ENCODE data around the gene RACK1. TPM values are rescaled to one million over a fixed set of nuclear protein-coding genes. Genes with fewer than 3 reads are reported as not detected.

RACK1 gene
- total and polyA plus RNA-seq, 2 donors (not counting 3 experiments of a cell fraction or from before 2014, with no cell fraction given), result 1,910 to 5,629 TPM

- no TSS peak for BruUV-seq (replicated peaks)
- H3K27ac ChIP-seq (ENCODE audit: insufficient read depth, low read depth, low read length), result no peak overlapping the region
- H3K9me3 ChIP-seq (replicated peaks; ENCODE audit: control insufficient read depth, insufficient read depth, low read length), result no peaks in the 10 kb centered on the region
- H3K4me2 ChIP-seq (ENCODE audit: insufficient read depth, low read length), result no peak overlapping the region
- peaks cover 3% of the 10 kb centered on the region for H3K79me2 ChIP-seq (ENCODE audit: control insufficient read depth, insufficient read depth, low read length)
- H4K20me1 ChIP-seq (replicated peaks; ENCODE audit: control insufficient read depth, extremely low read depth, insufficient read depth, low read length), result no peaks in the 10 kb centered on the region
- no peak overlapping the region for H2AFZ ChIP-seq (ENCODE audit: low read depth, low read length)
- no peak overlapping the region for H3K9ac ChIP-seq (replicated peaks; ENCODE audit: extremely low read depth, insufficient read depth, low read length)
- dilution Hi-C loops (cut with MboI; ENCODE audit: extremely low pct_ligation_motif_present, low sequenced_read_pairs) (no loop called here), intact Hi-C loops (cut with micrococcal nuclease) (no loop called here)
- H3K4me3 ChIP-seq (replicated peaks in 1 of 3; ENCODE audit: insufficient read depth in 1 of 3, low read depth in 1 of 3, low read length in 3 of 3), result no peak overlapping the region
- TF ChIP-seq EZH2 (IDR thresholded peaks at IDR 0.05; ENCODE audit: borderline replicate concordance, low read depth, low read length, severe bottlenecking) (no peak), MAX (IDR thresholded peaks at IDR 0.05; ENCODE audit: insufficient read depth, insufficient read length) (no peak), POLR2A (IDR thresholded peaks at IDR 0.05; ENCODE audit: low read depth, low read length) (no peak), FOS (IDR thresholded peaks at IDR 0.05; ENCODE audit: borderline replicate concordance, insufficient read depth, low read length) (no peak), POLR2AphosphoS5 (IDR thresholded peaks at IDR 0.05; ENCODE audit: insufficient read depth, low read depth, low read length) (no peak), MYC (IDR thresholded peaks at IDR 0.05; ENCODE audit: low read depth, low read length) (no peak), JUN (IDR thresholded peaks at IDR 0.05; ENCODE audit: borderline replicate concordance, insufficient read depth, insufficient read length, low read depth) (no peak), GATA2 (IDR thresholded peaks at IDR 0.05; ENCODE audit: insufficient read depth, insufficient read length, low read depth, low read length) (no peak)
- TF ChIP-seq, protein P1, sequence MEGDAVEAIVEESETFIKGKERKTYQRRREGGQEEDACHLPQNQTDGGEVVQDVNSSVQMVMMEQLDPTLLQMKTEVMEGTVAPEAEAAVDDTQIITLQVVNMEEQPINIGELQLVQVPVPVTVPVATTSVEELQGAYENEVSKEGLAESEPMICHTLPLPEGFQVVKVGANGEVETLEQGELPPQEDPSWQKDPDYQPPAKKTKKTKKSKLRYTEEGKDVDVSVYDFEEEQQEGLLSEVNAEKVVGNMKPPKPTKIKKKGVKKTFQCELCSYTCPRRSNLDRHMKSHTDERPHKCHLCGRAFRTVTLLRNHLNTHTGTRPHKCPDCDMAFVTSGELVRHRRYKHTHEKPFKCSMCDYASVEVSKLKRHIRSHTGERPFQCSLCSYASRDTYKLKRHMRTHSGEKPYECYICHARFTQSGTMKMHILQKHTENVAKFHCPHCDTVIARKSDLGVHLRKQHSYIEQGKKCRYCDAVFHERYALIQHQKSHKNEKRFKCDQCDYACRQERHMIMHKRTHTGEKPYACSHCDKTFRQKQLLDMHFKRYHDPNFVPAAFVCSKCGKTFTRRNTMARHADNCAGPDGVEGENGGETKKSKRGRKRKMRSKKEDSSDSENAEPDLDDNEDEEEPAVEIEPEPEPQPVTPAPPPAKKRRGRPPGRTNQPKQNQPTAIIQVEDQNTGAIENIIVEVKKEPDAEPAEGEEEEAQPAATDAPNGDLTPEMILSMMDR (IDR thresholded peaks at IDR 0.05; ENCODE audit: extremely low read depth in 1 of 2, insufficient read depth in 1 of 2, low read depth in 1 of 2, low read length in 2 of 2), result no peak
- ChIA-PET CTCF (interaction anchor here (0.8 kb wide), 1 partner anchor 30 kb away, joined by 3 read pairs; no protein-coding TSS in a partner anchor), POLR2A (no interaction called here)
- H3K36me3 ChIP-seq (ENCODE audit: control insufficient read depth in 2 of 2, extremely low read depth in 1 of 2, insufficient read depth in 2 of 2, low read length in 2 of 2), result no peaks in the 10 kb centered on the region
- H3K9me1 ChIP-seq (replicated peaks; ENCODE audit: control insufficient read depth, extremely low read depth, insufficient read depth, low read length), result no peaks in the 10 kb centered on the region
- H3K4me1 ChIP-seq (ENCODE audit: control insufficient read depth, extremely low read depth, insufficient read depth, low read length), result peaks cover 20% of the 10 kb centered on the region
- FAIRE-seq (no peak), DNase-seq (ENCODE audit: low read depth, low spot score) (no peak)
- no peaks in the 10 kb centered on the region for H3K27me3 ChIP-seq (ENCODE audit: control insufficient read depth in 2 of 2, insufficient read depth in 2 of 2, low read length in 2 of 2)
Measured at GRCh38 chr5:181219262-181220177, 24.2 kb downstream of the RACK1 start.

Measured in endothelial cell of umbilical vein (primary cell).